ENCODE data around the gene PPIF. TPM values are rescaled to one million over a fixed set of nuclear protein-coding genes. Genes with fewer than 3 reads are reported as not detected.

PPIF gene
- total and polyA plus RNA-seq, 4 donors: 21.7 to 96.8 (median 39.9) TPM

- DNase-seq: no peak
- no peak for ATAC-seq (ENCODE audit: insufficient read depth, low FRiP score)
- H3K9ac ChIP-seq (ENCODE audit: insufficient read depth in 1 of 2, low read length in 2 of 2): no peak overlapping the region
- no peak overlapping the region for H3K4me3 ChIP-seq
- no peaks in the 10 kb centered on the region for H3K9me3 ChIP-seq (ENCODE audit: control insufficient read depth in 4 of 4, insufficient read depth in 3 of 4, low read length in 3 of 4)
- peaks cover 0 to 1% (median 0%) of the 10 kb centered on the region in 5 donors for H3K4me1 ChIP-seq (ENCODE audit: control insufficient read depth in 5 of 5, insufficient read depth in 5 of 5, low read length in 5 of 5)
- 15 to 43% methylated on average over 3 of the region's 3 CpGs for WGBS, 2 donors
- no peak overlapping the region for H3K27ac ChIP-seq (ENCODE audit: low read depth in 1 of 2, low read length in 1 of 2)
- no peaks in the 10 kb centered on the region for H3K27me3 ChIP-seq (ENCODE audit: control insufficient read depth in 3 of 3, insufficient read depth in 3 of 3, low read length in 2 of 3)
- H3K36me3 ChIP-seq (ENCODE audit: control insufficient read depth in 4 of 4, insufficient read depth in 4 of 4, low read length in 4 of 4): peaks cover 18 to 48% (median 32%) of the 10 kb centered on the region in 4 donors
- TF ChIP-seq, protein P1, sequence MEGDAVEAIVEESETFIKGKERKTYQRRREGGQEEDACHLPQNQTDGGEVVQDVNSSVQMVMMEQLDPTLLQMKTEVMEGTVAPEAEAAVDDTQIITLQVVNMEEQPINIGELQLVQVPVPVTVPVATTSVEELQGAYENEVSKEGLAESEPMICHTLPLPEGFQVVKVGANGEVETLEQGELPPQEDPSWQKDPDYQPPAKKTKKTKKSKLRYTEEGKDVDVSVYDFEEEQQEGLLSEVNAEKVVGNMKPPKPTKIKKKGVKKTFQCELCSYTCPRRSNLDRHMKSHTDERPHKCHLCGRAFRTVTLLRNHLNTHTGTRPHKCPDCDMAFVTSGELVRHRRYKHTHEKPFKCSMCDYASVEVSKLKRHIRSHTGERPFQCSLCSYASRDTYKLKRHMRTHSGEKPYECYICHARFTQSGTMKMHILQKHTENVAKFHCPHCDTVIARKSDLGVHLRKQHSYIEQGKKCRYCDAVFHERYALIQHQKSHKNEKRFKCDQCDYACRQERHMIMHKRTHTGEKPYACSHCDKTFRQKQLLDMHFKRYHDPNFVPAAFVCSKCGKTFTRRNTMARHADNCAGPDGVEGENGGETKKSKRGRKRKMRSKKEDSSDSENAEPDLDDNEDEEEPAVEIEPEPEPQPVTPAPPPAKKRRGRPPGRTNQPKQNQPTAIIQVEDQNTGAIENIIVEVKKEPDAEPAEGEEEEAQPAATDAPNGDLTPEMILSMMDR (IDR thresholded peaks at IDR 0.05; ENCODE audit: control extremely low read depth, extremely low read depth): no peak
Observed at GRCh38 chr10:79354141-79354540, 6.9 kb downstream of the PPIF start.

GRCh38 chr10:79354615-79355014 is 7.3 kb downstream of the PPIF start:
- no peak overlapping the region for H3K9ac ChIP-seq (ENCODE audit: insufficient read depth in 1 of 2, low read length in 2 of 2)
- DNase-seq: no peak

GRCh38 chr10:79355420-79356017 is 8.2 kb downstream of the PPIF start:
- 86 to 87% methylated on average over 6 of the region's 6 CpGs for WGBS, 2 donors
- DNase-seq (no peak), ATAC-seq (ENCODE audit: insufficient read depth, low FRiP score) (no peak)
- no peak overlapping the region for H3K9ac ChIP-seq (ENCODE audit: insufficient read depth in 1 of 2, low read length in 2 of 2)
- H3K9me3 ChIP-seq (ENCODE audit: control insufficient read depth in 4 of 4, insufficient read depth in 3 of 4, low read length in 3 of 4): no peaks in the 10 kb centered on the region
- peaks cover 18 to 42% (median 28%) of the 10 kb centered on the region in 4 donors for H3K36me3 ChIP-seq (ENCODE audit: control insufficient read depth in 4 of 4, insufficient read depth in 4 of 4, low read length in 4 of 4)
- peaks cover 0 to 1% (median 0%) of the 10 kb centered on the region in 5 donors for H3K4me1 ChIP-seq (ENCODE audit: control insufficient read depth in 5 of 5, insufficient read depth in 5 of 5, low read length in 5 of 5)
- H3K27ac ChIP-seq (ENCODE audit: low read depth in 1 of 2, low read length in 1 of 2): no peak overlapping the region
- no peak overlapping the region for H3K4me3 ChIP-seq
- TF ChIP-seq, protein P1 (IDR thresholded peaks at IDR 0.05; ENCODE audit: control extremely low read depth, extremely low read depth): no peak
- H3K27me3 ChIP-seq (ENCODE audit: control insufficient read depth in 3 of 3, insufficient read depth in 3 of 3, low read length in 2 of 3): no peaks in the 10 kb centered on the region

More at GRCh38 chr10:79354615-79355014, 7.3 kb downstream of the PPIF start:
- Histone ChIP-seq H3K27me3 (ENCODE audit: control insufficient read depth in 3 of 3, insufficient read depth in 3 of 3, low read length in 2 of 3) (no peaks in the 10 kb centered on the region), H3K4me1 (ENCODE audit: control insufficient read depth in 5 of 5, insufficient read depth in 5 of 5, low read length in 5 of 5) (peaks cover 0 to 1% (median 0%) of the 10 kb centered on the region in 5 donors), H3K9me3 (ENCODE audit: control insufficient read depth in 4 of 4, insufficient read depth in 3 of 4, low read length in 3 of 4) (no peaks in the 10 kb centered on the region), H3K4me3 (no peak overlapping the region), H3K36me3 (ENCODE audit: control insufficient read depth in 4 of 4, insufficient read depth in 4 of 4, low read length in 4 of 4) (peaks cover 18 to 48% (median 32%) of the 10 kb centered on the region in 4 donors), H3K27ac (ENCODE audit: low read depth in 1 of 2, low read length in 1 of 2) (no peak overlapping the region)
- 91 to 95% methylated on average over 6 of the region's 6 CpGs for WGBS, 2 donors
- TF ChIP-seq, protein P1 (IDR thresholded peaks at IDR 0.05; ENCODE audit: control extremely low read depth, extremely low read depth): no peak
- ATAC-seq (ENCODE audit: insufficient read depth, low FRiP score): no peak

Data from lung (tissue), 12 donors.